Stimulated activated CD8-positive, alpha-beta memory T cell treated with anti-CD3 and anti-CD28 coated beads, Interleukin-2, amount 100 ng/mL, for 1 hour (primary cell): ENCODE measurements around the gene AZIN2.

Source experiments
- DNase-seq, 2 donors: peaks; one replicate each; pipeline ENCODE4 v3.0.0-alpha.2; 2020; ENCODE audit warnings: low read depth in 2 of 2

AZIN2 gene

GRCh38 chr1:33152685-33153432 lies 71.9 kb downstream of the AZIN2 start:
- no peak for DNase-seq

- no peak for DNase-seq
These were observed 72.7 kb downstream of the AZIN2 start for GRCh38 chr1:33153650-33154049.

- no peak for DNase-seq
These were observed 75.1 kb downstream of the AZIN2 start for GRCh38 chr1:33155877-33156538.

- DNase-seq = no peak
These were observed 76.2 kb downstream of the AZIN2 start for GRCh38 chr1:33157131-33157530.

GRCh38 chr1:33158366-33158765 lies 77.4 kb downstream of the AZIN2 start:
- no peak for DNase-seq

GRCh38 chr1:33159577-33159976 lies 78.6 kb downstream of the AZIN2 start:
- DNase-seq = no peak

- DNase-seq = no peak
These were observed 80.2 kb downstream of the AZIN2 start for GRCh38 chr1:33161061-33161681.

GRCh38 chr1:33162141-33162540 lies 81.2 kb downstream of the AZIN2 start:
- DNase-seq = no peak

GRCh38 chr1:33163621-33164519 lies 82.9 kb downstream of the AZIN2 start:
- DNase-seq = no peak

- DNase-seq = no peak
These were observed 84.3 kb downstream of the AZIN2 start for GRCh38 chr1:33165209-33165608.

- no peak for DNase-seq
These were observed 84.9 kb downstream of the AZIN2 start for GRCh38 chr1:33165809-33166208.

GRCh38 chr1:33167650-33168447 lies 86.9 kb downstream of the AZIN2 start:
- no peak for DNase-seq

- DNase-seq = no peak
These were observed 87.8 kb downstream of the AZIN2 start for GRCh38 chr1:33168556-33169289.

- no peak for DNase-seq
These were observed 88.5 kb downstream of the AZIN2 start for GRCh38 chr1:33169290-33170055.
